HepG2 (cell line): Measurements from ENCODE around the gene PLXDC2. TPM values are rescaled to one million over a fixed set of nuclear protein-coding genes. Genes with fewer than 3 reads are reported as not detected.

ENCODE experiments used
- ATAC-seq: fragments of 200-7000 bp; cut with Tn5 transposase; 3 replicates; pipeline ENCODE4 v1.9.1; 2020; ENCODE audit warnings: mild to moderate bottlenecking, moderate library complexity
- BruUV-seq: library from RNA; stranded (reverse); fragments of 400-500 nt; replicated peaks from 2 replicates; lab custom pipeline; 2021; lab: Mats Ljungman, UMichigan
- CTCF ChIA-PET: fragments of 300-600 bp; formaldehyde crosslinking; extraction: SDS; loops from one replicate; lab custom pipeline; 2021; ENCODE audit warnings: low total read pairs, inconsistent platforms, low intra/inter-chr PET ratio; lab: Yijun Ruan, JAX
- POLR2A ChIA-PET: fragments of 350-600 bp; sonication (Branson Sonifier 250); formaldehyde crosslinking; loops from one replicate; lab custom pipeline; 2020; ENCODE audit warnings: antibody characterized with exemption, inconsistent platforms; lab: Yijun Ruan, JAX
- DNase-seq: peaks from one replicate; pipeline ENCODE4 v3.0.0-alpha.2; 2015; ENCODE audit warnings: low spot score
- FAIRE-seq: peaks from 3 replicates; lab custom pipeline; 2011; peaks lifted over from hg19 to GRCh38; lab: Jason Lieb, UNC
- H2AFZ ChIP-seq: one replicate; pipeline ENCODE4 v1.6.1; 2011; ENCODE audit warnings: low read length, inconsistent platforms
- H3K27ac ChIP-seq: fragments of 300-600 bp; 3 replicates; pipeline ENCODE4 v1.8.0; 2011; ENCODE audit warnings: mixed run types, mild to moderate bottlenecking, mixed read lengths, low read length, inconsistent platforms; ENCODE audit not compliant: insufficient read depth; ENCODE audit errors: extremely low read length
- H3K27me3 ChIP-seq, 2 experiments: fragments of 200-600 bp in 1 of 2; 2 replicates in 1 of 2; 3 replicates in 1 of 2; pipeline versions ENCODE4 v1.6.0 to v1.8.0; 2011; ENCODE audit warnings: low read length in 2 of 2, mild to moderate bottlenecking in 2 of 2, moderate library complexity in 2 of 2, inconsistent platforms in 1 of 2; ENCODE audit not compliant: insufficient read depth in 2 of 2, control insufficient read depth in 1 of 2
- H3K36me3 ChIP-seq, 2 experiments: fragments of 200-600 bp in 1 of 2; replicated peaks in 1 of 2; 2 replicates in 1 of 2; 3 replicates in 1 of 2; pipeline versions ENCODE4 v1.5.1 to v1.8.0; 2011; ENCODE audit warnings: low read length in 2 of 2, inconsistent platforms in 1 of 2; ENCODE audit not compliant: insufficient read depth in 2 of 2, control insufficient read depth in 1 of 2
- H3K4me1 ChIP-seq: 2 replicates; pipeline ENCODE4 v1.5.1; 2012; ENCODE audit warnings: low read length, inconsistent platforms; ENCODE audit not compliant: insufficient read depth
- H3K4me2 ChIP-seq: 2 replicates; pipeline ENCODE4 v1.6.0; 2011; ENCODE audit warnings: low read depth, low read length, inconsistent platforms
- H3K4me3 ChIP-seq, 3 experiments: fragments of 200-600 bp in 1 of 3; sonication (generic), shearing (Covaris generic) in 1 of 3; replicated peaks in 1 of 3; 2 replicates each; pipeline ENCODE4 v1.5.1; 2011 to 2016; ENCODE audit warnings: low read length in 3 of 3, inconsistent platforms in 2 of 3, low read depth in 2 of 3, mild to moderate bottlenecking in 2 of 3, control low read depth in 1 of 3, mixed read lengths in 1 of 3; ENCODE audit not compliant: insufficient read depth in 1 of 3
- H3K79me2 ChIP-seq: one replicate; pipeline ENCODE4 v1.6.1; 2011; ENCODE audit warnings: low read length, inconsistent platforms; ENCODE audit not compliant: insufficient read depth
- H3K9ac ChIP-seq: 2 replicates; pipeline ENCODE4 v1.6.0; 2011; ENCODE audit warnings: mild to moderate bottlenecking, low read depth, low read length, inconsistent platforms; ENCODE audit not compliant: insufficient read depth
- H3K9me3 ChIP-seq: 2 replicates; pipeline ENCODE4 v1.5.1; 2012; ENCODE audit warnings: mild to moderate bottlenecking, low read length
- H4K20me1 ChIP-seq: 2 replicates; pipeline ENCODE4 v1.6.0; 2011; ENCODE audit warnings: inconsistent platforms, mild to moderate bottlenecking, low read length, moderate library complexity; ENCODE audit not compliant: insufficient read depth
- RXRB ChIP-seq: IDR thresholded peaks from 2 replicates; pipeline ENCODE4 v1.6.1; 2016; ENCODE audit warnings: borderline replicate concordance, missing genetic modification reagents, missing compliant biosample characterization
- STAT5B ChIP-seq: sonication (generic); formaldehyde crosslinking; IDR thresholded peaks from 2 replicates; pipeline ENCODE4 v1.4.0; 2020; ENCODE audit warnings: missing genetic modification reagents
- XBP1 ChIP-seq: sonication (generic); formaldehyde crosslinking; IDR thresholded peaks from 2 replicates; pipeline ENCODE4 v1.5.0; 2020; ENCODE audit warnings: missing genetic modification reagents
- WGBS: methylation state at CpG from one replicate; pipeline ENCODE4 v1.1.6; 2017; ENCODE audit warnings: low lambda C conversion rate; 5-methylcytosine and 5-hydroxymethylcytosine counted together
- in situ Hi-C: cut with HindIII; loops from 2 replicates; pipeline ENCODE4 v1.10.0; 2017; ENCODE audit warnings: low pct_unique_long_range_greater_than_20kb; ENCODE audit not compliant: extremely low pct_ligation_motif_present
- intact Hi-C: fragments of 100-400 bp; cut with micrococcal nuclease; formaldehyde crosslinking; loops from one replicate; pipeline ENCODE4 v1.10.0; 2022; ENCODE audit not compliant: unreplicated experiment
- polyA plus RNA-seq, 8 experiments: library from polyadenylated mRNA; depleted of rRNA in 3 of 8; stranded (reverse) in 7 of 8; unstranded in 1 of 8; fragments of >200 nt; fragmentation: Illumina TruSeq in 4 of 8; extraction: Trizol in 4 of 8; gene quantifications; 2 replicates each; pipeline versions ENCODE4 v1.2.1 to v1.2.3, GENCODE V29; 2011 to 2016; ENCODE audit warnings: low read depth in 4 of 8, missing spikeins in 1 of 8, mixed read lengths in 1 of 8; ENCODE audit not compliant: insufficient read depth in 1 of 8
- total RNA-seq, 5 experiments: library from RNA; depleted of rRNA; stranded (reverse); fragments of >200 nt; fragmentation: Illumina TruSeq; extraction: Trizol; gene quantifications; 2 replicates each; pipeline ENCODE4 v1.2.3, GENCODE V29; 2016; ENCODE audit warnings: low read depth in 1 of 5
- TF ChIP-seq, protein P1 (sequence below): sonication (generic); formaldehyde crosslinking; IDR thresholded peaks from 2 replicates; pipeline ENCODE4 v1.4.0; 2020; ENCODE audit warnings: mild to moderate bottlenecking, missing genetic modification reagents, borderline replicate concordance
- TF ChIP-seq, protein P2 (sequence below): sonication (generic); formaldehyde crosslinking; IDR thresholded peaks from 2 replicates; pipeline ENCODE4 v1.5.0; 2020; ENCODE audit warnings: mild to moderate bottlenecking, missing genetic modification reagents

PLXDC2 gene
- total and polyA plus RNA-seq, 2 of the 13 experiments (the other 11 are each of a cell fraction or from before 2014, with no cell fraction given), result 2.1 to 2.4 TPM

DNA sequence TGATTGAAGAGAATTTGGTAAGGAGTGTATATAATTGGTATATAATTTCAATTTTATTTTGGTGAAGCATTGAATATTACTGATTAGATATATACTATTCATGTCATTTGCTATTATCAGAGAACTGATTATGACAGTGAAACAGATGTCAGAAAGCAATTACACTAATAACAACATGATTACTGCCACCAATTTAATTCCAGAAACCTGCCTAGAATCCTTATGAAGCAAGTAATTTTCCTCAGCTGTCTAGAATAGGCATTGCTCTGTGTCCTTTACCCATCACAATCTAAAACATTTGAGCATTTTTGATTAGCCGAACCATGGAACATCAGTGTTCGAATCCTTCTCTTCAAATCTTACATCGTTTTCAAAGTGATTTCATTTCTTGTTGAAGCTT lies 24.5 kb downstream of the PLXDC2 start:
- H3K27me3 ChIP-seq, result no peaks in the 10 kb centered on the region
- H3K4me1 ChIP-seq, result no peaks in the 10 kb centered on the region
- no peak overlapping the region for H2AFZ ChIP-seq
- intact Hi-C loops (no loop called here), in situ Hi-C loops (no loop called here)
- no peak overlapping the region for H3K4me3 ChIP-seq
- ChIA-PET POLR2A (no interaction called here), CTCF (no interaction called here)
- no peaks in the 10 kb centered on the region for H3K9me3 ChIP-seq
- WGBS, result 71% methylated on average over 3 of the region's 3 CpGs
- no peak for DNase-seq
- no peak overlapping the region for H3K27ac ChIP-seq
- H3K79me2 ChIP-seq, result no peaks in the 10 kb centered on the region
- H4K20me1 ChIP-seq, result no peaks in the 10 kb centered on the region
- no peak for ATAC-seq
- H3K9ac ChIP-seq, result no peak overlapping the region
- no peaks in the 10 kb centered on the region for H3K36me3 ChIP-seq
- no peak for FAIRE-seq
- no peak overlapping the region for H3K4me2 ChIP-seq
- no TSS peak for BruUV-seq
- TF ChIP-seq STAT5B, result no peak
- TF ChIP-seq RXRB (CRISPR knock-in tag), result no peak
- TF ChIP-seq, protein P1, sequence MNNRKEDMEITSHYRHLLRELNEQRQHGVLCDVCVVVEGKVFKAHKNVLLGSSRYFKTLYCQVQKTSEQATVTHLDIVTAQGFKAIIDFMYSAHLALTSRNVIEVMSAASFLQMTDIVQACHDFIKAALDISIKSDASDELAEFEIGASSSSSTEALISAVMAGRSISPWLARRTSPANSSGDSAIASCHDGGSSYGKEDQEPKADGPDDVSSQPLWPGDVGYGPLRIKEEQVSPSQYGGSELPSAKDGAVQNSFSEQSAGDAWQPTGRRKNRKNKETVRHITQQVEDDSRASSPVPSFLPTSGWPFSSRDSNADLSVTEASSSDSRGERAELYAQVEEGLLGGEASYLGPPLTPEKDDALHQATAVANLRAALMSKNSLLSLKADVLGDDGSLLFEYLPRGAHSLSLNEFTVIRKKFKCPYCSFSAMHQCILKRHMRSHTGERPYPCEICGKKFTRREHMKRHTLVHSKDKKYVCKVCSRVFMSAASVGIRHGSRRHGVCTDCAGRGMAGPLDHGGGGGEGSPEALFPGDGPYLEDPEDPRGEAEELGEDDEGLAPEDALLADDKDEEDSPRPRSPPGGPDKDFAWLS (CRISPR knock-in tag), result no peak
- TF ChIP-seq XBP1, result no peak
- TF ChIP-seq, protein P2, sequence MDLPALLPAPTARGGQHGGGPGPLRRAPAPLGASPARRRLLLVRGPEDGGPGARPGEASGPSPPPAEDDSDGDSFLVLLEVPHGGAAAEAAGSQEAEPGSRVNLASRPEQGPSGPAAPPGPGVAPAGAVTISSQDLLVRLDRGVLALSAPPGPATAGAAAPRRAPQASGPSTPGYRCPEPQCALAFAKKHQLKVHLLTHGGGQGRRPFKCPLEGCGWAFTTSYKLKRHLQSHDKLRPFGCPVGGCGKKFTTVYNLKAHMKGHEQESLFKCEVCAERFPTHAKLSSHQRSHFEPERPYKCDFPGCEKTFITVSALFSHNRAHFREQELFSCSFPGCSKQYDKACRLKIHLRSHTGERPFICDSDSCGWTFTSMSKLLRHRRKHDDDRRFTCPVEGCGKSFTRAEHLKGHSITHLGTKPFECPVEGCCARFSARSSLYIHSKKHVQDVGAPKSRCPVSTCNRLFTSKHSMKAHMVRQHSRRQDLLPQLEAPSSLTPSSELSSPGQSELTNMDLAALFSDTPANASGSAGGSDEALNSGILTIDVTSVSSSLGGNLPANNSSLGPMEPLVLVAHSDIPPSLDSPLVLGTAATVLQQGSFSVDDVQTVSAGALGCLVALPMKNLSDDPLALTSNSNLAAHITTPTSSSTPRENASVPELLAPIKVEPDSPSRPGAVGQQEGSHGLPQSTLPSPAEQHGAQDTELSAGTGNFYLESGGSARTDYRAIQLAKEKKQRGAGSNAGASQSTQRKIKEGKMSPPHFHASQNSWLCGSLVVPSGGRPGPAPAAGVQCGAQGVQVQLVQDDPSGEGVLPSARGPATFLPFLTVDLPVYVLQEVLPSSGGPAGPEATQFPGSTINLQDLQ (CRISPR knock-in tag), result no peak
